H9 (cell line): ENCODE results near the gene MYRF. TPM values are rescaled to one million over a fixed set of nuclear protein-coding genes. Genes with fewer than 3 reads are reported as not detected.

ENCODE experiments used
- DNase-seq: peaks from one replicate; pipeline ENCODE4 v3.0.0-alpha.2; 2017
- H2AFZ ChIP-seq: one replicate; pipeline ENCODE4 v1.6.1; 2013; ENCODE audit warnings: mild to moderate bottlenecking, low read length, control low read depth, moderate library complexity
- H2AK5ac ChIP-seq: 2 replicates; pipeline ENCODE4 v1.6.1; 2013; ENCODE audit warnings: low read length, control low read depth, mixed read lengths; ENCODE audit not compliant: insufficient read length
- H2BK120ac ChIP-seq: one replicate; pipeline ENCODE4 v1.6.1; 2013; ENCODE audit warnings: low read depth, mild to moderate bottlenecking, low read length, control low read depth, inconsistent platforms; ENCODE audit not compliant: poor library complexity, severe bottlenecking
- H2BK12ac ChIP-seq: 2 replicates; pipeline ENCODE4 v1.6.1; 2013; ENCODE audit warnings: low read length, control low read depth, mixed read lengths, low read depth; ENCODE audit not compliant: insufficient read length
- H2BK15ac ChIP-seq: 2 replicates; pipeline ENCODE4 v1.6.1; 2013; ENCODE audit warnings: low read depth, low read length, control low read depth
- H2BK20ac ChIP-seq: one replicate; pipeline ENCODE4 v1.6.1; 2013; ENCODE audit warnings: low read depth, mild to moderate bottlenecking, low read length, control low read depth, inconsistent platforms; ENCODE audit not compliant: poor library complexity, severe bottlenecking
- H2BK5ac ChIP-seq: 2 replicates; pipeline ENCODE4 v1.6.1; 2013; ENCODE audit warnings: low read length, control low read depth, mixed read lengths; ENCODE audit not compliant: insufficient read length
- H3K14ac ChIP-seq: 2 replicates; pipeline ENCODE4 v1.6.1; 2013; ENCODE audit warnings: low read length, control low read depth; ENCODE audit not compliant: insufficient read depth
- H3K18ac ChIP-seq: 2 replicates; pipeline ENCODE4 v1.6.1; 2013; ENCODE audit warnings: low read depth, mild to moderate bottlenecking, mixed read lengths, low read length, control low read depth; ENCODE audit not compliant: insufficient read length
- H3K23ac ChIP-seq: 2 replicates; pipeline ENCODE4 v1.6.1; 2013; ENCODE audit warnings: low read length, control low read depth, mixed read lengths, low read depth; ENCODE audit not compliant: insufficient read length
- H3K23me2 ChIP-seq: 2 replicates; pipeline ENCODE4 v1.6.1; 2013; ENCODE audit warnings: low read depth, mild to moderate bottlenecking, mixed read lengths, low read length, control low read depth; ENCODE audit not compliant: insufficient read length, poor library complexity, severe bottlenecking
- H3K27ac ChIP-seq: 2 replicates; pipeline ENCODE4 v1.5.1; 2013; ENCODE audit warnings: low read length, control low read depth, mixed read lengths, low read depth; ENCODE audit not compliant: insufficient read length
- H3K27me3 ChIP-seq: 2 replicates; pipeline ENCODE4 v1.6.1; 2013; ENCODE audit warnings: low read length, control low read depth, inconsistent platforms; ENCODE audit not compliant: insufficient read depth
- H3K4ac ChIP-seq: 2 replicates; pipeline ENCODE4 v1.6.1; 2013; ENCODE audit warnings: low read depth, mild to moderate bottlenecking, control low read depth, inconsistent platforms, low read length, moderate library complexity
- H3K4me1 ChIP-seq: 2 replicates; pipeline ENCODE4 v1.6.1; 2013; ENCODE audit warnings: low read length, control low read depth, inconsistent platforms; ENCODE audit not compliant: insufficient read depth
- H3K4me2 ChIP-seq: 2 replicates; pipeline ENCODE4 v1.6.1; 2013; ENCODE audit warnings: low read length, control low read depth, mixed read lengths; ENCODE audit not compliant: insufficient read length, insufficient read depth
- H3K56ac ChIP-seq: 2 replicates; pipeline ENCODE4 v1.6.1; 2013; ENCODE audit warnings: low read depth, mild to moderate bottlenecking, mixed read lengths, low read length, control low read depth; ENCODE audit not compliant: insufficient read length
- H3K79me1 ChIP-seq: 2 replicates; pipeline ENCODE4 v1.6.1; 2013; ENCODE audit warnings: low read depth, mild to moderate bottlenecking, moderate library complexity, low read length, control low read depth, inconsistent platforms; ENCODE audit not compliant: insufficient read depth, poor library complexity, severe bottlenecking
- H3K79me2 ChIP-seq: 2 replicates; pipeline ENCODE4 v1.6.1; 2013; ENCODE audit warnings: low read length, control low read depth, inconsistent platforms; ENCODE audit not compliant: insufficient read depth
- H3K9ac ChIP-seq: 2 replicates; pipeline ENCODE4 v1.6.1; 2013; ENCODE audit warnings: low read length, control low read depth, mixed read lengths; ENCODE audit not compliant: insufficient read length; ENCODE audit errors: extremely low read depth
- H3K9me3 ChIP-seq: one replicate; pipeline ENCODE4 v1.6.1; 2013; ENCODE audit warnings: low read depth, low read length, inconsistent platforms; ENCODE audit not compliant: control insufficient read depth
- H3T11ph ChIP-seq: one replicate; pipeline ENCODE4 v1.6.1; 2013; ENCODE audit warnings: mild to moderate bottlenecking, low read length, control low read depth, inconsistent platforms
- H4K20me1 ChIP-seq: one replicate; pipeline ENCODE4 v1.6.1; 2013; ENCODE audit not compliant: control insufficient read depth, insufficient read length, insufficient read depth
- H4K5ac ChIP-seq: 2 replicates; pipeline ENCODE4 v1.6.1; 2013; ENCODE audit warnings: low read depth, mild to moderate bottlenecking, mixed read lengths, low read length, control low read depth; ENCODE audit not compliant: insufficient read length
- H4K8ac ChIP-seq: replicated peaks from 2 replicates; pipeline ENCODE4 v1.6.1; 2013; ENCODE audit warnings: low read length, control low read depth, mixed read lengths, low read depth; ENCODE audit not compliant: insufficient read length
- H4K91ac ChIP-seq: 2 replicates; pipeline ENCODE4 v1.6.1; 2013; ENCODE audit warnings: low read depth, mild to moderate bottlenecking, moderate library complexity, mixed read lengths, low read length, control low read depth; ENCODE audit not compliant: insufficient read length
- H3K27ac Mint-ChIP-seq, 3 experiments: 2 replicates in 2 of 3; 3 replicates in 1 of 3; pipeline ENCODE4 v1.8.0; 2020 to 2021; ENCODE audit warnings: mixed read lengths in 3 of 3, mild to moderate bottlenecking in 1 of 3, moderate library complexity in 1 of 3
- H3K27me3 Mint-ChIP-seq: 2 replicates; pipeline ENCODE4 v1.8.0; 2021; ENCODE audit warnings: low read depth, mild to moderate bottlenecking, moderate library complexity, mixed read lengths
- H3K36me3 Mint-ChIP-seq, 3 experiments: 2 replicates in 2 of 3; 3 replicates in 1 of 3; pipeline ENCODE4 v1.8.0; 2020 to 2021; ENCODE audit warnings: low read depth in 3 of 3, mixed read lengths in 3 of 3; ENCODE audit not compliant: insufficient read depth in 1 of 3
- H3K4me1 Mint-ChIP-seq, 2 experiments: 2 replicates each; pipeline ENCODE4 v1.8.0; 2020; ENCODE audit warnings: mixed read lengths in 2 of 2
- H3K4me3 Mint-ChIP-seq, 2 experiments: 2 replicates in 1 of 2; 3 replicates in 1 of 2; pipeline ENCODE4 v1.8.0; 2020 to 2021; ENCODE audit warnings: mild to moderate bottlenecking in 2 of 2, mixed read lengths in 2 of 2, moderate library complexity in 1 of 2
- H3K9me3 Mint-ChIP-seq, 2 experiments: 2 replicates in 1 of 2; 3 replicates in 1 of 2; pipeline ENCODE4 v1.8.0; 2020; ENCODE audit warnings: mild to moderate bottlenecking in 2 of 2, mixed read lengths in 2 of 2, moderate library complexity in 1 of 2
- WGBS: extraction: QIAGEN DNeasy Blood & Tissue Kit; methylation state at CpG from one replicate; pipeline ENCODE4 v1.1.7; 2013; ENCODE audit warnings: missing lambda C conversion rate, low lambda C conversion rate, mixed read lengths; ENCODE audit not compliant: insufficient read length; ENCODE audit errors: extremely low coverage; 5-methylcytosine and 5-hydroxymethylcytosine counted together
- total RNA-seq: library from RNA; stranded (reverse); gene quantifications from 2 replicates; pipeline ENCODE4 v1.2.1, GENCODE V29; 2021
- TF ChIP-seq, protein P1 (sequence below): fragments of 200-600 bp; sonication (generic); conservative IDR thresholded peaks from 3 replicates; pipeline ENCODE4 v1.8.0; 2021; ENCODE audit warnings: antibody characterized with exemption, mild to moderate bottlenecking

Gene MYRF
- total RNA-seq, 1 experiment from 2014 or later: 13.9 TPM

DNA sequence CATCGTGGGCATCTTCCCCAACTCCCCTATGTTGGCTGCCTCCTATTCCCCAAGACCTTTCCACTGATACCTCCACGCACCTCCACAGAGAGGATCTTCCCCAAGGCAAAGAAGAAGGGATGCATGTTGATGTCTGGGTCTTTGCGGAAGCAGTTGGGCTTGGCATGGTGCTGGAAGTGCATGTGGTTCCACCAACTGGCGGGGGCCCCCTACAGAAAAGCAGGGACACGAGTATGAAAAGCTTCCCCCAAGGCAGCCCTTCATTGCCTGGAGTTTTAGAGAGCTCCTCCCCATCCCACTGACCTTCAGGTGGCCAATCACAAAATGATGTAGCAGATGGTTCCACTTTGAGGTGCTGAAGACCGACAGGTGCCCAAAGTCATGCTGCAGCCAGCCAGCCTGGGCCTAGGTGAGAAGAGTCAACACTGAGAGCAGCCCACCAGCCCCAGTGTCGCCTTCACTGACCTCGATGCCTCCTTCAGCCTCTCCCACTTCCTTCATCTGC lies 58.3 kb downstream of the MYRF start:
- Histone ChIP-seq H3K27ac (no peak overlapping the region), H3K4me1 (peaks cover 3% of the 10 kb centered on the region), H3K9ac (no peak overlapping the region), H3K4me2 (no peak overlapping the region), H4K20me1 (no peaks in the 10 kb centered on the region), H3K79me1 (no peaks in the 10 kb centered on the region), H3K4ac (no peak overlapping the region), H2BK15ac (no peak overlapping the region), H3K14ac (no peak overlapping the region), H3K23ac (no peak overlapping the region), H2BK12ac (no peak overlapping the region), H2BK120ac (no peak overlapping the region), H3K79me2 (0 out of 2 replicates have a peak, but pooled peaks cover 2% of the 10 kb centered on the region), H2BK20ac (no peak overlapping the region), H3K9me3 (no peaks in the 10 kb centered on the region), H4K8ac (no peak overlapping the region), H3K56ac (no peak overlapping the region), H2AFZ (no peak overlapping the region), H3K27me3 (no peaks in the 10 kb centered on the region), H2AK5ac (no peak overlapping the region), H3T11ph (no peak overlapping the region), H3K23me2 (peaks cover 2% of the 10 kb centered on the region), H2BK5ac (no peak overlapping the region), H3K18ac (no peak overlapping the region), H4K5ac (no peak overlapping the region), H4K91ac (no peak overlapping the region)
- Mint-ChIP-seq H3K27me3 (no peaks in the 10 kb centered on the region), H3K27ac (no peak overlapping the region), H3K36me3 (peaks cover 68 to 83% (median 82%) of the 10 kb centered on the region in 3 experiments), H3K4me3 (no peak overlapping the region), H3K9me3 (peaks cover 0 to 2% of the 10 kb centered on the region in 2 experiments; a peak in 1 of 5 replicates), H3K4me1 (peaks cover 8 to 11% of the 10 kb centered on the region in 2 experiments)
- TF ChIP-seq, protein P1, sequence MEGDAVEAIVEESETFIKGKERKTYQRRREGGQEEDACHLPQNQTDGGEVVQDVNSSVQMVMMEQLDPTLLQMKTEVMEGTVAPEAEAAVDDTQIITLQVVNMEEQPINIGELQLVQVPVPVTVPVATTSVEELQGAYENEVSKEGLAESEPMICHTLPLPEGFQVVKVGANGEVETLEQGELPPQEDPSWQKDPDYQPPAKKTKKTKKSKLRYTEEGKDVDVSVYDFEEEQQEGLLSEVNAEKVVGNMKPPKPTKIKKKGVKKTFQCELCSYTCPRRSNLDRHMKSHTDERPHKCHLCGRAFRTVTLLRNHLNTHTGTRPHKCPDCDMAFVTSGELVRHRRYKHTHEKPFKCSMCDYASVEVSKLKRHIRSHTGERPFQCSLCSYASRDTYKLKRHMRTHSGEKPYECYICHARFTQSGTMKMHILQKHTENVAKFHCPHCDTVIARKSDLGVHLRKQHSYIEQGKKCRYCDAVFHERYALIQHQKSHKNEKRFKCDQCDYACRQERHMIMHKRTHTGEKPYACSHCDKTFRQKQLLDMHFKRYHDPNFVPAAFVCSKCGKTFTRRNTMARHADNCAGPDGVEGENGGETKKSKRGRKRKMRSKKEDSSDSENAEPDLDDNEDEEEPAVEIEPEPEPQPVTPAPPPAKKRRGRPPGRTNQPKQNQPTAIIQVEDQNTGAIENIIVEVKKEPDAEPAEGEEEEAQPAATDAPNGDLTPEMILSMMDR: no peak
- no CpG with 5 or more reads among the region's 8 CpGs for WGBS
- no peak for DNase-seq
